ENCODE measurements around the gene SCTR. TPM values are rescaled to one million over a fixed set of nuclear protein-coding genes. Genes with fewer than 3 reads are reported as not detected.

The SCTR gene
- total RNA-seq, 1 experiment from 2014 or later, result not detected

- no peak for TF ChIP-seq NFE2L1 (CRISPR knock-in tag; IDR thresholded peaks at IDR 0.05)
- no peak for TF ChIP-seq RORB (CRISPR knock-in tag; IDR thresholded peaks at IDR 0.05)
- TF ChIP-seq RELA (CRISPR knock-in tag; IDR thresholded peaks at IDR 0.05; ENCODE audit: borderline replicate concordance), result no peak
- no peak for TF ChIP-seq HMGA2 (CRISPR knock-in tag; IDR thresholded peaks at IDR 0.05)
- TF ChIP-seq ARID4B (CRISPR knock-in tag; IDR thresholded peaks at IDR 0.05; ENCODE audit: borderline replicate concordance), result no peak
- no peak for TF ChIP-seq ATF6 (CRISPR knock-in tag; IDR thresholded peaks at IDR 0.05)
- TF ChIP-seq ZNF317 (CRISPR knock-in tag; IDR thresholded peaks at IDR 0.05; ENCODE audit: borderline replicate concordance, low read depth), result no peak
- TF ChIP-seq MYBL2 (CRISPR knock-in tag; IDR thresholded peaks at IDR 0.05), result no peak
- TF ChIP-seq IRF1 (CRISPR knock-in tag; IDR thresholded peaks at IDR 0.05), result no peak
Observed at GRCh38 chr2:119462574-119462973, 61.7 kb downstream of the SCTR start (continued).

- H3K4me1 Mint-ChIP-seq, result no peaks in the 10 kb centered on the region
- ChIA-PET POLR2A (no interaction called here), CTCF (interaction anchor here (0.7 to 2.1 kb wide), 2 partner anchors 14 to 489 kb away, joined by 3 to 23 read pairs; no protein-coding TSS in a partner anchor)
- H3K4me3 Mint-ChIP-seq, result no peak overlapping the region
- no peaks in the 10 kb centered on the region for H3K36me3 Mint-ChIP-seq
- no peaks in the 10 kb centered on the region for H3K27me3 Mint-ChIP-seq (ENCODE audit: low read depth)
- no peak overlapping the region for H3K27ac Mint-ChIP-seq
- no peaks in the 10 kb centered on the region for H3K9me3 Mint-ChIP-seq
- DNase-seq (ENCODE audit: low spot score), result no peak
- no peak for ATAC-seq
- TF ChIP-seq CDX4 (CRISPR knock-in tag; IDR thresholded peaks at IDR 0.05; ENCODE audit: borderline replicate concordance), result no peak
- no peak for TF ChIP-seq ZBTB43 (CRISPR knock-in tag; IDR thresholded peaks at IDR 0.05)
- TF ChIP-seq ATF1 (CRISPR knock-in tag; IDR thresholded peaks at IDR 0.05), result no peak
- no peak for TF ChIP-seq ZNF423 (CRISPR knock-in tag; IDR thresholded peaks at IDR 0.05)
- TF ChIP-seq CBFB (CRISPR knock-in tag; IDR thresholded peaks at IDR 0.05; ENCODE audit: low read depth), result no peak
- TF ChIP-seq RORB (CRISPR knock-in tag; IDR thresholded peaks at IDR 0.05), result no peak
- TF ChIP-seq ZNF396 (CRISPR knock-in tag; IDR thresholded peaks at IDR 0.05; ENCODE audit: borderline replicate concordance), result no peak
- no peak for TF ChIP-seq PRDM15 (CRISPR knock-in tag; IDR thresholded peaks at IDR 0.05)
- no peak for TF ChIP-seq E2F4 (CRISPR knock-in tag; IDR thresholded peaks at IDR 0.05; ENCODE audit: borderline replicate concordance, low read depth)
- no peak for TF ChIP-seq JAZF1 (CRISPR knock-in tag; IDR thresholded peaks at IDR 0.05)
- TF ChIP-seq TEAD1 (CRISPR knock-in tag; IDR thresholded peaks at IDR 0.05), result no peak
- no peak for TF ChIP-seq ZNF425 (CRISPR knock-in tag; conservative IDR thresholded peaks at IDR 0.05)
Observed at GRCh38 chr2:119461811-119462210, 62.5 kb downstream of the SCTR start.
